OCI-LY1 (cell line): ENCODE data around the gene PIGQ.

Experiments used
- H2AFZ ChIP-seq: fragments of 200-600 bp; sonication (generic), shearing (Covaris generic); 2 replicates; pipeline ENCODE4 v1.6.0; 2014; ENCODE audit warnings: antibody characterized with exemption, mild to moderate bottlenecking, low read length
- H3F3A ChIP-seq: fragments of 200-600 bp; sonication (generic), shearing (Covaris generic); 2 replicates; pipeline ENCODE4 v1.6.0; 2014; ENCODE audit warnings: mild to moderate bottlenecking, antibody characterized with exemption, low read length, moderate library complexity; ENCODE audit not compliant: insufficient read depth
- H3K27ac ChIP-seq: fragments of 200-600 bp; sonication (generic); 2 replicates; pipeline ENCODE4 v1.5.1; 2014; ENCODE audit warnings: low read length, mixed run types, mild to moderate bottlenecking, low read depth; ENCODE audit not compliant: poor library complexity, severe bottlenecking
- H3K27me3 ChIP-seq: fragments of 200-600 bp; sonication (generic); 2 replicates; pipeline ENCODE4 v1.6.0; 2014; ENCODE audit warnings: antibody characterized with exemption, mild to moderate bottlenecking, low read length, moderate library complexity; ENCODE audit not compliant: insufficient read depth
- H3K36me3 ChIP-seq: fragments of 200-600 bp; sonication (generic); 2 replicates; pipeline ENCODE4 v1.6.1; 2014; ENCODE audit warnings: mild to moderate bottlenecking, antibody characterized with exemption, low read length, moderate library complexity, mixed read lengths; ENCODE audit not compliant: insufficient read depth
- H3K4me1 ChIP-seq: fragments of 200-600 bp; sonication (generic); 2 replicates; pipeline ENCODE4 v1.5.1; 2014; ENCODE audit warnings: mild to moderate bottlenecking, low read length, moderate library complexity; ENCODE audit not compliant: insufficient read depth, severe bottlenecking
- H3K4me2 ChIP-seq: fragments of 200-600 bp; sonication (generic), shearing (Covaris generic); 2 replicates; pipeline ENCODE4 v1.6.1; 2014; ENCODE audit warnings: low read length
- H3K4me3 ChIP-seq: fragments of 200-600 bp; sonication (generic); 2 replicates; pipeline ENCODE4 v1.5.1; 2014; ENCODE audit warnings: low read length, low read depth, mild to moderate bottlenecking, mixed read lengths; ENCODE audit not compliant: poor library complexity, severe bottlenecking
- H3K79me2 ChIP-seq: fragments of 200-600 bp; shearing (Covaris generic); 2 replicates; pipeline ENCODE4 v1.6.1; 2016; ENCODE audit warnings: mixed run types, low read length, mixed read lengths; ENCODE audit not compliant: insufficient read depth
- H3K9ac ChIP-seq: fragments of 200-600 bp; sonication (generic), shearing (Covaris generic); 2 replicates; pipeline ENCODE4 v1.6.1; 2014; ENCODE audit warnings: mild to moderate bottlenecking, low read length, mixed read lengths
- H3K9me2 ChIP-seq: fragments of 200-600 bp; sonication (generic), shearing (Covaris generic); 2 replicates; pipeline ENCODE4 v1.6.1; 2014; ENCODE audit warnings: low read depth, mild to moderate bottlenecking, low read length, mixed read lengths
- H3K9me3 ChIP-seq: fragments of 200-600 bp; shearing (Covaris generic); 2 replicates; pipeline ENCODE4 v1.6.1; 2014; ENCODE audit warnings: low read length, mixed read lengths
- H4K20me1 ChIP-seq: fragments of 200-600 bp; sonication (generic), shearing (Covaris generic); 2 replicates; pipeline ENCODE4 v1.6.0; 2016; ENCODE audit warnings: mild to moderate bottlenecking, low read length; ENCODE audit not compliant: insufficient read depth
- CTCF ChIP-seq: fragments of 200-600 bp; sonication (generic), shearing (Covaris generic); IDR thresholded peaks from 2 replicates; pipeline ENCODE4 v1.5.1; 2017; ENCODE audit warnings: mild to moderate bottlenecking, antibody characterized with exemption, low read length, moderate library complexity, mixed read lengths
- EZH2 ChIP-seq: fragments of 200-600 bp; sonication (generic), shearing (Covaris generic); IDR thresholded peaks from 2 replicates; pipeline ENCODE4 v1.8.0; 2017; ENCODE audit warnings: borderline replicate concordance, mixed run types, mild to moderate bottlenecking, antibody characterized with exemption, low read length, moderate library complexity, mixed read lengths

PIGQ gene

GRCh38 chr16:534135-534534 is 35.6 kb upstream of the PIGQ start:
- Histone ChIP-seq H3K27me3 (no peaks in the 10 kb centered on the region), H3K9ac (no peak overlapping the region), H3K36me3 (no peaks in the 10 kb centered on the region; the same call in 1 of the 2 replicates), H3F3A (no peaks in the 10 kb centered on the region), H3K4me2 (no peak overlapping the region), H3K79me2 (peaks cover 6% of the 10 kb centered on the region; the same call in 1 of the 2 replicates), H3K4me3 (no peak overlapping the region), H3K9me3 (no peaks in the 10 kb centered on the region), H2AFZ (no peak overlapping the region), H4K20me1 (no peaks in the 10 kb centered on the region), H3K9me2 (no peaks in the 10 kb centered on the region), H3K27ac (no peak overlapping the region), H3K4me1 (peaks cover 7% of the 10 kb centered on the region)
- TF ChIP-seq CTCF = no peak
- TF ChIP-seq EZH2 = no peak

GRCh38 chr16:534856-535445 is 34.8 kb upstream of the PIGQ start:
- no peaks in the 10 kb centered on the region; the same call in 1 of the 2 replicates for H3K36me3 ChIP-seq
- no peaks in the 10 kb centered on the region for H3K9me3 ChIP-seq
- TF ChIP-seq EZH2 (no peak), CTCF (no peak)
- no peaks in the 10 kb centered on the region for H3K27me3 ChIP-seq
- H3K4me2 ChIP-seq = no peak overlapping the region
- no peaks in the 10 kb centered on the region for H3K9me2 ChIP-seq
- H2AFZ ChIP-seq = no peak overlapping the region
- H3K79me2 ChIP-seq = no peaks in the 10 kb centered on the region
- no peak overlapping the region for H3K4me3 ChIP-seq
- no peaks in the 10 kb centered on the region for H3K4me1 ChIP-seq
- no peaks in the 10 kb centered on the region for H4K20me1 ChIP-seq
- H3K9ac ChIP-seq = no peak overlapping the region
- no peaks in the 10 kb centered on the region for H3F3A ChIP-seq
- no peak overlapping the region for H3K27ac ChIP-seq

- Histone ChIP-seq H3K27ac (no peak overlapping the region), H4K20me1 (no peaks in the 10 kb centered on the region), H3K27me3 (no peaks in the 10 kb centered on the region), H3K4me1 (no peaks in the 10 kb centered on the region), H3K79me2 (no peaks in the 10 kb centered on the region), H3K4me3 (no peak overlapping the region), H3K4me2 (no peak overlapping the region), H3K9me2 (no peaks in the 10 kb centered on the region), H3K9me3 (no peaks in the 10 kb centered on the region), H3K9ac (no peak overlapping the region), H3F3A (no peaks in the 10 kb centered on the region), H3K36me3 (no peaks in the 10 kb centered on the region), H2AFZ (no peak overlapping the region)
- TF ChIP-seq EZH2 = no peak
- TF ChIP-seq CTCF = no peak
These were observed 34.0 kb upstream of the PIGQ start for GRCh38 chr16:535446-536405.
